HG03575 (cell line): ENCODE measurements around the gene RPL6.
"Not testable (repeated sequence)": the region's sequence is repeated elsewhere in the genome, so short reads cannot be mapped to it uniquely, and the experiment has no call there.

Source experiments
- ATAC-seq: cut with Tn5 transposase; IDR thresholded peaks from one replicate; pipeline ENCODE4 v1.9.1; 2021; ENCODE audit not compliant: unreplicated experiment, insufficient number of reproducible peaks, low FRiP score; ENCODE audit errors: extremely low read depth

RPL6 gene

DNA sequence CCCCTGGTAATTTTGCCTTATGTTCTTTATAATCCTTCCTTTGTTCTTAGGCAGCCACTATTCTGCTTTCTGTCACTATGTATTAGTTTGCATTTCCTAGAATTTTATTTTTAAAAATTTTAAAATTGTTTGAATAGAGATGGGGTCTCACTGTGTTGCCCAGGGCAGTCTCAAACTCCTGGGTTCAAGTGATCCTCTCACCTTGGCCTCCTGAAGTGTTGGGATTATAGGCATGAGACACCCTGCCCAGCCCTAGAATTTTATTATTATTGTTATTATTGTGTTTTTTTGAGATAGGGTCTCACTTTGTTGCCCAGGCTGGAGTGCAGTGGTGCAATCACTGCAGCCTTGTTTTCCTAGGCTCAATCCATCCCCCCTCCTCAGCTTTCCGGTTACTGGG, 12.0 kb upstream of the RPL6 start:
- no peak for ATAC-seq

- ATAC-seq = no peak
These were observed 11.3 kb upstream of the RPL6 start for GRCh38 chr12:112420740-112421139.

DNA sequence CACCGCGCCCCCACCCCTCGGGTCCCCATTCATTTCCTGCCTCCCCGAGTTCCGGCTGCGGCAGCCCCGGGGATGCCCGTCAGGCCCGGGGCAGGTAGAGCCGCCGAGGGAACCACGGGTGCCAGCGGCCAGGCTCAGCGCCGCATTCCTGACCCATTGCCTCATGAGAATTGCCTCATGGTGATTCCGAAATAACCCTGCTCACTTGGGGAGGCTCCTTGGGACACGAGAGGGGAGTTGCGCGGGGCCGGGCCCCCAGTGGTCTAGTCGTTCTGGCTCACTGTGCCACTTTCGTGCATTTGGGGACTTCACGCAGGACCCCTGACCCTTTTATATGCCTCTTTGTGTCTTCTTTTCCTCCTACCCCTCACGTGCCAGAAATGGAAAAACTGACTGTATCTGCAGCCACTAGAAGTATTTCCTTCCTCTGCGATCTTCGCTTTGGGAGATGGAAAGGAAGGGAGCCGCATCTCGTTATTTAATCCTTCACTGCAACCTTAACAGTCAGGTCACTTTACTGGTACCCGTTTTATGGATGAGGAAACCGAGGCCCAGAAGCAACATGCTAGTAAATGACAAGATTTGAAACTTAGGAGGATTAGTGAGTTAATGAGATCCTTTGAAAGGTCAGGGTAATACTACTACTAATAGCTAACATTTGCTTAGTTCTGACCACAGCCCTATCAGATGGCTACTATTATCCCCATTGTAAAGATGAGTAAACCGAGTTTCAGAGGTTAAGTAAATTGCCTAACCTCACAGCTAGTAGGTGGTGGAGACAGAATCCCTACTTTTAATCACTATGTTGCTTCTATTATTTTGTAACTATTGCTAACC, 10.1 kb upstream of the RPL6 start:
- no peak for ATAC-seq

- ATAC-seq = no peak
These were observed 9.3 kb upstream of the RPL6 start, which contains the start of gene PTPN11 for GRCh38 chr12:112418608-112419296. PTPN11 (plus strand) TSS chr12:112418947; CDS start chr12:112419112, 165 bp downstream.

- no peak for ATAC-seq
These were observed 8.8 kb upstream of the RPL6 start for GRCh38 chr12:112418273-112418607.

DNA sequence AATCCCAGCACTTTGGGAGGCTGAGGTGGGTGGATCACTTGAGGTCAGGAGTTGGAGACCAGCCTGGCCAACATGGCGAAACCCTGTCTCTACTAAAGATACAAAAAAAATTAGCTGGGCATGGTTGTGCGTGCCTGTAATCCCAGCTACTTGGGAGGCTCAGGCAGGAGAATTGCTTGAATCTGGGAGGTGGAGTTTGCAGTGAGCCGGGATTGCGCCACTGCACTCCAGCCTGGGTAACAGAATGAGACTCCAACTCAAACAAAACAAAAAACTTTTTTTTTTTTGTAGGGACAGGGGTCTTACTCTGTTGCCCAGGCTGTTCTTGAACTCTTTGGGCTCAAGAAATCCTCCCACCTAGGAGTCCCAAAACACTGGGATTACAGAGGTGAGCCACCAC, 6.1 kb upstream of the RPL6 start:
- ATAC-seq = not testable (repeated sequence)

DNA sequence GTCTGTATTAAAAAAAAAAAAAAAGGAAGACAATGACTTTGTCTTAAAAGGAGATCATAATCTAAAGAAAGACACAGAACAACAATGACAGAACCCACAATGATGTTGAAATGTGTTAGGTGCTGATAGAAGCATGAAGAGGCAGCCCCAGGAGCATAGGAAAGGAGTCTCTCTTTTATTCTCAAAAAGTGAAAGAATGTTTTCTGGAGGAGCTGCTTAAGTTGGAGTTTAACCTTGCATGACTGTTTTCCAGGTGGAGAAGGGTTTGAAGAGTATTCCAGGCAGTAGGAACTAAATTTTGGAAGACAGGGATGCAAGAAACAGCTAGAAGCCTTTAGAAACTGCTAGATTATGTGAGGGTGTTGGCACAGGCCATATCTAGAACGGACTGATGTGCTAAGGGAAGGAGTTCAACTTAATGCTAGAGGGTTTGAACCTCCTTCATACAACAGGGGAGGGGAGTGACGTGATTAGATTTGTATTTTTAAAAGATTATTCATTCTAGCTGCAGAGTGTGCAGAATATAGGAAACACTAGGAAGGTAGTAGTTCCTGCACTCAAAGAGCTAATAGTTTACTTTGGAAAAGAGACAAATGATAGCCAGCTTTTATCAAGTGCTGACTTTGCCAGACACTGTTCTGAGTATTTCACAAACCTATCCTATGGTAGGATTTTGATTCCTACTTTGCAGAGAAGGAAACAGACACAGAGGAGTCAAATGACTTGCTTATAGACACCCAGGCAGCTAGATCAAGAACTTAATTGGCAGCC, 4.6 kb upstream of the RPL6 start:
- no peak for ATAC-seq

DNA sequence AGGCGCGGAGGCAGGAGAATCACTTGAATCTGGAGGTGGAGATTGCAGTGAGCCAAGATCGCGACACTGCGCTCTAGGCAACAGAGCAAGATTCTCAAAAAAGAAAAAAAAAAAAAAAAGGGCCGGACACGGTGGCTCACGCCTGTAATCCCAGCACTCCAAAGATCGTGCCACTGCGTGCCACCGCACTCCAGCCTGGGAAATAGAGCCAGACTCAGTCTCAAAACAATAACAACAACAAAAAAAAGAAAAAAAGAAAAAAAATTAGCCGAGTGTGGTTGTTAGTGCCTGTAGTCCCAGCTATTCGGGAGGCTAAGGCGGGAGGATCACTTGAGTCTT, 470 bp upstream of the RPL6 start:
- ATAC-seq = no peak

DNA sequence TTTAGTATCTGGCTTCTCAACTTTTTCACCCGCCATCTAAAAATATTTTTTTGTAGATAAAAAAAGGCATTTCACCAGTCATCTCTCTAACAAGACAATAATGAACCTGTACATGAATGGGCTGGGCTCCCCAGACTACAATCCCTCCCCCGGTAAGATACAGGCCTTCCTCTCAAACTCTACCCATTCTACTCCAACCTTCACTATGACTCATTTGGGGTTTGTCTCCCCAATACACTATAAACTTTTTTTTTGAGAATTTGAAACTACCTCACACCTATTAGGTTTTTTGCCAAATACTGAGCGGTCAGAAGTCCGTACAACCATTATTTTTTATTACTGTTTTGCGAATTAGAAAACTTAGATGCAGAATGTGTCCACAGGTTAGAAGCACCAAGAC, 784 bp downstream of the RPL6 start:
- ATAC-seq = no peak

- ATAC-seq = not testable (repeated sequence)
These were observed 1.7 kb downstream of the RPL6 start for GRCh38 chr12:112407683-112408082.

DNA sequence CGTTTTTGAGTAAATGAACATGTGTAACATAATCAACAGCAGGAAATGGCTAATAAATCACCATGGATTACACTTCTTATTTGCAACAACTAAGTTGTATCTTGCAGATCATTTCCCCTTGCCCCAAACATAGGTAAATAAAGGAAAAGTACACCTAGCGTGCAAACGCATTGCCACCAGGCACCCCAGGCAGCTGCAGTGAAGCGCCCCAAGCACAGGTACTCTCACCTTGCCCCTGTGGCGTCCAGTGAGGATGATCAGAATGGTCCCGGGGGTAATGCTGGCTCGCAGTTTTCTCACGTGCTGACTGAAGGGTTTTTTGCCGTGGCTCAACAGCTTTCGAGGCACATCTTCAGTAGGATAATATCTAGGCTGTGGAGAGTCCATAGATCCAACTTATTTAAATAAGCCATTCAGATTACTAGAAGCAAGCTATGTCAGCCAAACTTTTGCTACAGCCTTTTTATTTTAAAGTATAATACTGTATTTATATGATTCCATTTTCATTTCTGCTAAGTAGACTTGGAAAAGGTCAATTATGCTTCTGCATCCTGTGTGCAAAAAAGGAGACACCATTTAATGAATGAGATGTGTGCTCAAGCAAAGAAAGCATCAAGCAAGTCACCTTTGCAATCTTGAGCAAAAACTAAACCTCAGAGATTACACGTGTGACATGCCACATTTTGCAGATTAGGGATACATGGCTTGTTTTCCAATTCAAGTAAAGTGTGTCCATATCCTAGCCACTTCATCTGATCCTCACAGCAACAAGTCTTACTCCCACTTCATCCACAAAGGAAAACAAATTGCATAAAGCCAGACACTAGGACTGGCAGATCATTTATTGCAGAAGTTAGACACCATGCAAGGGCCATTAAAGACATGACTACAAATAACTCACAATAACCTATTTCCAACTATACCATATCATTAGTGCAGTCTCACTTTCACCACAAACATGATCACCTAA, 2.6 kb downstream of the RPL6 start:
- no peak for ATAC-seq

- no peak for ATAC-seq
These were observed 7.4 kb downstream of the RPL6 start for GRCh38 chr12:112401903-112402498.

- ATAC-seq = no peak
These were observed 8.4 kb downstream of the RPL6 start for GRCh38 chr12:112401054-112401453.

GRCh38 chr12:112393328-112393727, 16.1 kb downstream of the RPL6 start:
- no peak for ATAC-seq

GRCh38 chr12:112389922-112390654, 19.3 kb downstream of the RPL6 start:
- ATAC-seq = not testable (repeated sequence)

- ATAC-seq = no peak
These were observed 20.2 kb downstream of the RPL6 start for GRCh38 chr12:112389228-112389627.

DNA sequence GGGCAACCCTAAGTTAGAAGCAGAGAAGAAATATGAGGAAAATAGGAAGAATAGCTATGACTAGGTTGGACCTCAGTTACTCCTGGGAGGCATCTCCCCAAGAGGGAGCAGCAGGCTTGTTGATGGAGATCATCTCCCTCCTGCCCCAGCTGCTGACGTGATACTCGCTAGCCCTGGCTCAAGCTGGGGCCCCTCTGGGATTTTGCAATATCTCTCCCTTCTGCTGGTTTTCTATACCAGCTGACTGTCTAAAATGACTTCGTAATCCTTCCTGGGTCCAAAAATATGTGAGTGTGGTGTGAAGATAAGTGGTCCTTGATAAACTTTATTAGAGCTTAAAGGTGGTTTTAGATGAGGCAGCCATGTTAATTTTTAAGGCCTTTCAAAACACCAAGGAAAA, 22.7 kb downstream of the RPL6 start:
- ATAC-seq = no peak

DNA sequence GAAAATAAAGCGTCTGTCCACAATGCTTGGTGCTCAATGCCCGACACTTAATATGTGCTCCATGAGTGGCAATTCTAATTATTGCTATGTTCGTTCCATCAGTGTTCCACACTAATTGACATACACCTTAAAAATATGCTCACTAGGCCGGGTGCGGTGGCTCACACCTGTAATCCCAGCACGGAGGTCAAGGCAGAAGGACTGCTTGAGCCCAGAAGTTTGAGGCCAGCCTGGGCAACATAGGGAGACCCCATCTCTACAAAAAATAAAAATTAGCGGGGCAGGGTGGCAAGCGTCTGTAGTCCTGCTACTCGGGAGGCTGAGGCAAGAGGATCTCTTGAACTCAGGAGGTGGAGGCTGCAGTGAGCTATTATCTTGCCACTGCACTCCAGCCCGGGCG, 26.5 kb downstream of the RPL6 start:
- no peak for ATAC-seq
